Measurements from ENCODE around the gene ZBTB24. TPM values are rescaled to one million over a fixed set of nuclear protein-coding genes. Genes with fewer than 3 reads are reported as not detected.

ZBTB24 gene
- total RNA-seq, 1 donor: 10.4 TPM

DNA sequence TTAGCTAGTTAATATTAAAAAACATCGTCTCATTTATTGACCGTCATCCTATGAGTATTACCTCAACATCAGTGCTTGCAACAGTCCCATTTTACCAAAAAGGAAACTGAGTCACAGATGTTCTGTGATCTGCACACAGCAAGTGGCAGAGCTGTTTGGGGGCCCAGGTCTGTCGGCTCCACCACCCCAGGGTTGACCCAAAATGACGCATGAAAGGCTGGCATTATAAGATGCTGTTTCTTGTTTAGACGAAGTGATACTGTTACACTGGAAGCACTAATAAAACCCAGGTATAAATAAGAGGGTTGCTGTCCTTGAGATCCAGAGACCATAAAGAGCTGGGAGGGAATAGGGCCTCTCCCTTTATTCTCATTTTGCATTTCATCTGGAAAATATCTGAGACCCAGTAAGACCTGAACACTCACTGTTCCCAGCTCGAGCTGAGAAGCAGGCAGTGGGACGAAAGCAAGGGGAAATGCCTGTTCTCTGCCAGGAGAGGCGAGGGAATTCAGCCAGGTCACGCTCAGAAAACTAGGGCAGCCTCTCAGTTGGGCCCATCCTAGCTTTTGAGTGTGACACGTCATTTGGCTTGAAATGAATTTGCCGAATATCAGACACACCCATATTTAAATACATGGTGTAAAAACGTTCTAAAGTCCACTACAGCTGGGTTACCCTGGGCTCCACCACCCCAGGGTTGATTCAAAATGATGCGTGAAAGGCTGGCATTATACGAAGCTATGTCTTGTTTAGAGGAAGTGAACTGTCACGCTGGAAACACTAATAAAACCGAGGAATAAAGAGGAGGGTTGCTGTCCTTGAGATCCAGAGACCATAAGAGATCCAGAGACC, 26.1 kb downstream of the ZBTB24 start:
- DNase-seq (ENCODE audit: low read depth): no peak
- peak overlapping the region; percentile 91 for H3K4me3 ChIP-seq (ENCODE audit: low read depth, low read length)
- TF ChIP-seq, protein P1, sequence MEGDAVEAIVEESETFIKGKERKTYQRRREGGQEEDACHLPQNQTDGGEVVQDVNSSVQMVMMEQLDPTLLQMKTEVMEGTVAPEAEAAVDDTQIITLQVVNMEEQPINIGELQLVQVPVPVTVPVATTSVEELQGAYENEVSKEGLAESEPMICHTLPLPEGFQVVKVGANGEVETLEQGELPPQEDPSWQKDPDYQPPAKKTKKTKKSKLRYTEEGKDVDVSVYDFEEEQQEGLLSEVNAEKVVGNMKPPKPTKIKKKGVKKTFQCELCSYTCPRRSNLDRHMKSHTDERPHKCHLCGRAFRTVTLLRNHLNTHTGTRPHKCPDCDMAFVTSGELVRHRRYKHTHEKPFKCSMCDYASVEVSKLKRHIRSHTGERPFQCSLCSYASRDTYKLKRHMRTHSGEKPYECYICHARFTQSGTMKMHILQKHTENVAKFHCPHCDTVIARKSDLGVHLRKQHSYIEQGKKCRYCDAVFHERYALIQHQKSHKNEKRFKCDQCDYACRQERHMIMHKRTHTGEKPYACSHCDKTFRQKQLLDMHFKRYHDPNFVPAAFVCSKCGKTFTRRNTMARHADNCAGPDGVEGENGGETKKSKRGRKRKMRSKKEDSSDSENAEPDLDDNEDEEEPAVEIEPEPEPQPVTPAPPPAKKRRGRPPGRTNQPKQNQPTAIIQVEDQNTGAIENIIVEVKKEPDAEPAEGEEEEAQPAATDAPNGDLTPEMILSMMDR (IDR thresholded peaks at IDR 0.05; ENCODE audit: insufficient read depth, low read depth, low read length): no peak

DNA sequence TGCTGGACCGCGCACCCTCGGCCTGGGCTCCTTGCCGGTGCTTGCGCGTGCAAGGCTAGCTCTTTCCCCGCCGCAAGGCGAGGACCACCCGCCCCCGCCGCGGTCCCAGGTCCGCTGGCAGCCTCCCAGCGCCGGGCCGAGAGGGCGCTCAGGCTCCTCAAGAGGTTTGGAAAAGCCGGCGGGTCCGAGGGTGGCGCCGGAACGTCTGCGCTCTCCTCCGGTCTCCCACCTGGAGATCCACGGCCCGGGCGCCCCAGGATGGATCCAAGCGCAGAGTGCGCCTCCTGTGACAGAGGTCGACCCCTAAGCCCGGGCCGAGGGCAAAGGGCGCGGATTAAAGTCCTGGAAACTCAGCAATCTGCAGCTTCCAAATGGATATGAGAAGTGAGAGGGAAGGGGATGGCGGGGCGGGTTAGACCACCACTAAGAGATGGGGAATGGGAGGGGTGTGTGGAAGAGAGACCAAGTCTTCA, 26.9 kb downstream of the ZBTB24 start:
- TF ChIP-seq, protein P1 (IDR thresholded peaks at IDR 0.05; ENCODE audit: insufficient read depth, low read depth, low read length): peak; percentile 2
- DNase-seq (ENCODE audit: low read depth): no peak
- peak overlapping the region; percentile 91 for H3K4me3 ChIP-seq (ENCODE audit: low read depth, low read length)

DNA sequence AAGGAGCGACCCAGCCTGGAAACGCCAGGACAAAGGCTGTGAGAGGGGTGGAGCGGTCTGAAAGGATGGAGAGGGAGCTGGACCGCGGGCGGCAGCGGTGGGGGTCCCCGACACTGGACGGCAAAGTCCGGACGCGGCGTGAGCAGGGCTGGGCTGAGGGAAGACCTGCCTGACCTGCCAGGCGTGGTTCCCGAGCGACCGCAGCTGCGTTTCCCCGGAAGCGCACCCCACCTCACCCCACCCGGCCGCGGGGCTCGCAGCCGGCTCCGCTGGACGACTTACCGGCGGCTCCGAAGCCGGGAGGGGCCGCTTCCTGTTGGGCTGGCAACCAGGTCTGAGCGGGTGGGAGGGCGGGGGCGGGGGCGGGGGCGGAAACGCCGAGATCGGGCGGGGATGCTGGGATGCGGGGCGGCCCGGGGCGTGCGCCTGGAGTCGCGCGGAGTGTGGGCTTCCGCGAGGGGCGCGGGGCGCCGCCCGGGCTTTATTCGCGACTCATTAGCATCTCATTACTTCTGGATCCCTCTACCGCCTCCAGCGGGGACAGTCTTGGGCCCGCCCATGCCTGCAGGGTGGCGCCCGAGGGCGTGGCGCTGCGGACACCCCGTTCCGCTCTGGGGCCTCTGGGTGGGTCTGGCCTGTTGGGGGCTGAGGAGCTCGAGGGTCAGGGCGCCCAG, 27.4 kb downstream of the ZBTB24 start, which contains the start of gene MICAL1:
MICAL1 (minus strand) TSS at position 336 of the 674 bp plus-strand sequence. CDS start 1,576 bp downstream, outside the sequence.
- H3K4me3 ChIP-seq (ENCODE audit: low read depth, low read length): peak within 1 kb of the TSS; percentile 91
- TF ChIP-seq, protein P1 (IDR thresholded peaks at IDR 0.05; ENCODE audit: insufficient read depth, low read depth, low read length): peak; percentile 37
- DNase-seq (ENCODE audit: low read depth): peak; percentile 57

DNA sequence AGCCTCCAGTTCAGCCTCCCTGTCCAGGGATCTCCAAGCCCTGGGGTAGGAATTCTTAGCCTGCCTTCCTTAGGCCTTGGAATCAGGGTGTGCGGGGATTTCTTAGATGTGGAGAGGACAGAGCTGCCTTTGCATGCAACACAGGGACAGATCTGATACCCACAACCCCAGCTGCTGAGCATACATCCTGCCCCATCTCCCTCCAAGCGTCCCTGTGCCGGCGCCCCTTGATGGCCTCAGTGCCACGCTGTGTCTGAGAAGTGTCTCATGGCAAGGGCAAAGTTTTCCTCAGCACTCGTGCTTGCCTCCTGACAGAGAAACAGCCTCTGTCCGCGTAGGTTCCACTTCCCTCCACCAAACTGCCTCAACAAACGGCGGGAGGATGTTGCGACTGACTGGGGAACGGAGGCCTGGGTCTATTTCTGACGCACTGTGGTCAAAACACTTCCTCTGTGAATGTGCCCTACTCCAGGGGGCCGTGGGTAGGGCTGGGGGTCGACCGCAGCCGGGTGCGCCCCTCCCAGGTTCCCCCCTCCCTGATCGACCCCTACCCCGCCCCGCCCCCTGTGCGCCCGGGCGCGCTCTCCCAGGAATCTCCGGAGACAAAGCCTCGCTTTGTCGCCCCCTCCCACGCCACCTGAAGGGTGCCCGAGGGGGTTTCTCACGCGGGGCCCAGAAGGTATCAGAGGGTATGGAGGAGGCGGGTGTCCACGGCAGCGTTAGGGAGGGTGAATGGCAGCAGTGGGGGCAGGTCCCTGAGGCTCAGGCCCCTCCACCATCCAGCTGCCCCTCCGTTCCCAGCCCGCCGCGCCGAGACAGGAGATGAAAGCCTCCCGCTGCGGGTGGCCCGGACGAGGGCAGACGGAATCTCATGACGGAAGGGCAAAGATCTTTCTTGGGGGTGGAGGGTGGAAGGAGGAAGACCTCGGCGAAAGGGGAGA, 28.3 kb downstream of the ZBTB24 start:
- TF ChIP-seq, protein P1 (IDR thresholded peaks at IDR 0.05; ENCODE audit: insufficient read depth, low read depth, low read length): no peak
- peak overlapping the region; percentile 91 for H3K4me3 ChIP-seq (ENCODE audit: low read depth, low read length)
- peak; percentile 43 for DNase-seq (ENCODE audit: low read depth)

DNA sequence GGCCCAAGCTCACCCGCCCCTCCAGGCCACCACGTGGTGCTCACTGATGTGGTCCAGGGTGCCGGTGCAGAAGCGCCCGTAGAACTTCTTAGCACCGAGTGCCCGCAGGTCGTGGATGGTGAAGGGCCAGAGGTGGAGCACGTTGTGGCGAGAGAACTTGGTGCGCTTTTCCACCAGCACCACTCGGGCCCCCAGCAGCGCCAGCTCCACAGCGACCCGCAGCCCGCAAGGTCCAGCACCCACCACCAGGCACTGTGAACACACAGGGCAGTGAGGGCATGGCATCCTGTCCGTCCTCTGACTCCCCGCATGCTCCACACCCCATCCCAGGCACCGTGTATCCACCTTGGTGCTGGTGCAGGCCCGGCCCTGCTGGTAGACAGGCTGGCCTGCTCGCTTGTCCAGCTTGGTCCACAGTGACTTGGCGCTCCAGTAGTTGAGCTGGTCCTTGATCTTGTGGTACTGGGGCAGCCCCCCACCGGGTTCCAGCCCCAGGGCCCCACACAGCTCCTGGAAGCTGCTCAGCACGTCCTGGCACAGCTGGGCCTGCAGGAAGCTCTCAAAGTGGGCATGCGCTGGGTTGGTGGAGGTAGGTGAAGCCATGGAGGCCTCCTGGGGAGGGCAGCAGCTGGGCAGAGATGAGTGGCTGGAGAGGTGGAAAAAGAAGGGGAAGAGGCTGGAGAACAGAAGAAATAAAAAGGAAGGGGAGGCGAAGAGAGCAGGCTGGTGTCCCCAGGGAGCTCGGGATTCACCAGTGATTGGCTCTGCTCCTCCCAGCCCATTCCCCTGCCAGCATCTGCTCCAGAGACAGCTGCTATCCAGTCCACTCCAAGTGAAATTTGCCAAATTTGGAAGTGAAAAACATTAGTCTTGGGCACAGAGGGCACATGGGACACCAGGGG, 29.2 kb downstream of the ZBTB24 start:
- TF ChIP-seq, protein P1 (IDR thresholded peaks at IDR 0.05; ENCODE audit: insufficient read depth, low read depth, low read length): no peak
- peak overlapping the region; percentile 91 for H3K4me3 ChIP-seq (ENCODE audit: low read depth, low read length)
- DNase-seq (ENCODE audit: low read depth): no peak

All from fibroblast of villous mesenchyme (primary cell).